ENCODE results near the gene FIGNL1. TPM values are rescaled to one million over a fixed set of nuclear protein-coding genes. Genes with fewer than 3 reads are reported as not detected.

FIGNL1 gene
- total RNA-seq, 1 experiment from 2014 or later = 25.7 TPM

GRCh38 chr7:50474382-50475160, 24.4 kb upstream of the FIGNL1 start:
- Histone ChIP-seq H3K27me3 (ENCODE audit: insufficient read depth, low read depth) (no peaks in the 10 kb centered on the region), H2AFZ (no peak overlapping the region), H3K4me2 (no peak overlapping the region), H3K36me3 (ENCODE audit: low read depth) (no peaks in the 10 kb centered on the region), H3F3A (ENCODE audit: insufficient read depth, low read depth) (no peaks in the 10 kb centered on the region), H3K9me2 (ENCODE audit: insufficient read depth) (no peaks in the 10 kb centered on the region), H3K9me3 (ENCODE audit: insufficient read depth, low read depth) (no peaks in the 10 kb centered on the region), H3K27ac (no peak overlapping the region), H3K4me1 (replicated peaks; ENCODE audit: insufficient read depth) (no peaks in the 10 kb centered on the region), H4K20me1 (ENCODE audit: insufficient read depth) (no peaks in the 10 kb centered on the region), H3K4me3 (no peak overlapping the region), H3K79me2 (ENCODE audit: low read depth) (no peaks in the 10 kb centered on the region)
- TF ChIP-seq CTCF (conservative IDR thresholded peaks at IDR 0.05) (no peak), EZH2 (IDR thresholded peaks at IDR 0.05; ENCODE audit: low read depth) (no peak)
- POLR2A ChIA-PET (ENCODE audit: unreplicated experiment) = no interaction called here
- intact Hi-C loops (cut with micrococcal nuclease; ENCODE audit: unreplicated experiment) = no loop called here
- no TSS peak for BruUV-seq (replicated peaks)
- DNase-seq = peak; percentile 23 to 69
- CTCF ChIA-PET = no interaction called here

GRCh38 chr7:50473531-50473930, 23.4 kb upstream of the FIGNL1 start:
- CTCF ChIA-PET = no interaction called here
- no peak for TF ChIP-seq CTCF (conservative IDR thresholded peaks at IDR 0.05)
- no peak for TF ChIP-seq EZH2 (IDR thresholded peaks at IDR 0.05; ENCODE audit: low read depth)
- no peak overlapping the region for H3K4me3 ChIP-seq

GRCh38 chr7:50472427-50472826, 22.3 kb upstream of the FIGNL1 start:
- Histone ChIP-seq H4K20me1 (ENCODE audit: insufficient read depth) (no peaks in the 10 kb centered on the region), H3K4me3 (no peak overlapping the region), H3K27ac (no peak overlapping the region), H3K36me3 (ENCODE audit: low read depth) (no peaks in the 10 kb centered on the region), H3F3A (ENCODE audit: insufficient read depth, low read depth) (no peaks in the 10 kb centered on the region), H3K79me2 (ENCODE audit: low read depth) (no peaks in the 10 kb centered on the region), H3K9me3 (ENCODE audit: insufficient read depth, low read depth) (no peaks in the 10 kb centered on the region), H3K27me3 (ENCODE audit: insufficient read depth, low read depth) (no peaks in the 10 kb centered on the region), H3K9me2 (ENCODE audit: insufficient read depth) (no peaks in the 10 kb centered on the region), H3K4me1 (replicated peaks; ENCODE audit: insufficient read depth) (peaks cover 4% of the 10 kb centered on the region), H3K4me2 (no peak overlapping the region), H2AFZ (no peak overlapping the region)
- POLR2A ChIA-PET (ENCODE audit: unreplicated experiment) = no interaction called here
- CTCF ChIA-PET = no interaction called here
- no peak for TF ChIP-seq EZH2 (IDR thresholded peaks at IDR 0.05; ENCODE audit: low read depth)
- no peak for TF ChIP-seq CTCF (conservative IDR thresholded peaks at IDR 0.05)
- intact Hi-C loops (cut with micrococcal nuclease; ENCODE audit: unreplicated experiment) = no loop called here
- BruUV-seq (replicated peaks) = no TSS peak
- no peak for DNase-seq

More at GRCh38 chr7:50473531-50473930, 23.4 kb upstream of the FIGNL1 start:
- Histone ChIP-seq H2AFZ (no peak overlapping the region), H3K9me3 (ENCODE audit: insufficient read depth, low read depth) (no peaks in the 10 kb centered on the region), H3K4me2 (no peak overlapping the region), H4K20me1 (ENCODE audit: insufficient read depth) (no peaks in the 10 kb centered on the region), H3K27ac (no peak overlapping the region), H3K4me1 (replicated peaks; ENCODE audit: insufficient read depth) (no peaks in the 10 kb centered on the region), H3K9me2 (ENCODE audit: insufficient read depth) (no peaks in the 10 kb centered on the region), H3K36me3 (ENCODE audit: low read depth) (no peaks in the 10 kb centered on the region), H3K27me3 (ENCODE audit: insufficient read depth, low read depth) (no peaks in the 10 kb centered on the region), H3F3A (ENCODE audit: insufficient read depth, low read depth) (no peaks in the 10 kb centered on the region), H3K79me2 (ENCODE audit: low read depth) (no peaks in the 10 kb centered on the region)
- BruUV-seq (replicated peaks) = no TSS peak
- intact Hi-C loops (cut with micrococcal nuclease; ENCODE audit: unreplicated experiment) = no loop called here
- POLR2A ChIA-PET (ENCODE audit: unreplicated experiment) = no interaction called here
- DNase-seq = no peak

All from PC-9 (cell line).